CD14-positive monocyte (primary cell): ENCODE measurements around the gene GPC6. TPM values are rescaled to one million over a fixed set of nuclear protein-coding genes. Genes with fewer than 3 reads are reported as not detected.

Experiments used
- DNase-seq, 3 donors: peaks; one replicate each; pipeline ENCODE4 v3.0.0-alpha.2; 2011 to 2022
- H2AFZ ChIP-seq: 2 replicates; pipeline ENCODE4 v1.6.0; 2012; ENCODE audit warnings: mild to moderate bottlenecking, low read depth, low read length, inconsistent platforms; ENCODE audit not compliant: insufficient read depth, poor library complexity, severe bottlenecking
- H3K27ac ChIP-seq, 2 donors: 1 replicate in 1 of 2; 2 replicates in 1 of 2; pipeline ENCODE4 v1.5.1; 2012 to 2013; ENCODE audit warnings: low read length in 2 of 2, control low read depth in 1 of 2, inconsistent platforms in 1 of 2, low read depth in 1 of 2, mild to moderate bottlenecking in 1 of 2
- H3K27me3 ChIP-seq, 2 donors: one replicate each; pipeline versions ENCODE4 v1.6.0 to v1.6.1; 2011 to 2013; ENCODE audit warnings: low read length in 2 of 2; ENCODE audit not compliant: control insufficient read depth in 2 of 2, insufficient read depth in 2 of 2
- H3K36me3 ChIP-seq, 2 donors: replicated peaks in 1 of 2; 1 replicate in 1 of 2; 2 replicates in 1 of 2; pipeline versions ENCODE4 v1.5.1 to v1.6.1; 2012 to 2013; ENCODE audit warnings: low read length in 2 of 2, control low read depth in 1 of 2, inconsistent platforms in 1 of 2, mild to moderate bottlenecking in 1 of 2; ENCODE audit not compliant: insufficient read depth in 2 of 2, control insufficient read depth in 1 of 2
- H3K4me1 ChIP-seq, 2 donors: 1 replicate in 1 of 2; 2 replicates in 1 of 2; pipeline versions ENCODE4 v1.5.1 to v1.6.1; 2012 to 2013; ENCODE audit warnings: low read length in 2 of 2, control low read depth in 1 of 2, inconsistent platforms in 1 of 2, mild to moderate bottlenecking in 1 of 2, moderate library complexity in 1 of 2; ENCODE audit not compliant: insufficient read depth in 2 of 2, control insufficient read depth in 1 of 2
- H3K4me2 ChIP-seq: replicated peaks from 2 replicates; pipeline ENCODE3; 2012; ENCODE audit warnings: low read length, moderate library complexity, mild to moderate bottlenecking; ENCODE audit not compliant: poor library complexity, severe bottlenecking; ENCODE audit errors: extremely low read depth
- H3K4me3 ChIP-seq, 3 experiments: fragments of 200-600 bp in 1 of 3; sonication (generic) in 1 of 3; replicated peaks in 1 of 3; 1 replicate in 2 of 3; 2 replicates in 1 of 3; pipeline ENCODE4 v1.5.1; 2011 to 2013; ENCODE audit warnings: low read length in 3 of 3, mild to moderate bottlenecking in 3 of 3, control low read depth in 2 of 3, low read depth in 2 of 3, inconsistent platforms in 1 of 3, moderate library complexity in 1 of 3
- H3K79me2 ChIP-seq: 2 replicates; pipeline ENCODE4 v1.6.0; 2012; ENCODE audit warnings: mild to moderate bottlenecking, control low read depth, inconsistent platforms, low read length, moderate library complexity; ENCODE audit not compliant: insufficient read depth
- H3K9ac ChIP-seq: 2 replicates; pipeline ENCODE4 v1.6.0; 2017; ENCODE audit warnings: low read length, mild to moderate bottlenecking; ENCODE audit not compliant: insufficient read depth, poor library complexity, severe bottlenecking
- H3K9me3 ChIP-seq, 2 donors: replicated peaks in 1 of 2; 1 replicate in 1 of 2; 2 replicates in 1 of 2; pipeline versions ENCODE4 v1.5.1 to v1.6.1; 2012 to 2013; ENCODE audit warnings: low read length in 2 of 2, control low read depth in 1 of 2; ENCODE audit not compliant: control insufficient read depth in 1 of 2, insufficient read depth in 1 of 2
- H4K20me1 ChIP-seq: 2 replicates; pipeline ENCODE4 v1.6.0; 2012; ENCODE audit warnings: mild to moderate bottlenecking, low read length, control low read depth, moderate library complexity; ENCODE audit not compliant: insufficient read depth
- H3K27ac Mint-ChIP-seq, 7 donors: one replicate each; pipeline ENCODE4 v1.8.0; 2020; ENCODE audit warnings: mild to moderate bottlenecking in 7 of 7, mixed read lengths in 7 of 7, moderate library complexity in 6 of 7, inconsistent platforms in 2 of 7
- H3K27me3 Mint-ChIP-seq, 3 donors: one replicate each; pipeline ENCODE4 v1.8.0; 2021 to 2022; ENCODE audit warnings: low read depth in 3 of 3, mild to moderate bottlenecking in 3 of 3, mixed read lengths in 3 of 3, moderate library complexity in 3 of 3, inconsistent platforms in 1 of 3
- H3K36me3 Mint-ChIP-seq, 2 donors: one replicate each; pipeline ENCODE4 v1.8.0; 2020; ENCODE audit warnings: mixed read lengths in 2 of 2, inconsistent platforms in 1 of 2, mild to moderate bottlenecking in 1 of 2
- H3K4me1 Mint-ChIP-seq: one replicate; pipeline ENCODE4 v1.8.0; 2020; ENCODE audit warnings: mild to moderate bottlenecking, mixed read lengths
- H3K4me3 Mint-ChIP-seq, 2 donors: one replicate each; pipeline ENCODE4 v1.8.0; 2020; ENCODE audit warnings: mild to moderate bottlenecking in 2 of 2, mixed read lengths in 2 of 2, moderate library complexity in 1 of 2
- H3K9me3 Mint-ChIP-seq, 7 donors: one replicate each; pipeline ENCODE4 v1.8.0; 2020 to 2022; ENCODE audit warnings: mixed read lengths in 7 of 7, mild to moderate bottlenecking in 6 of 7, moderate library complexity in 6 of 7, inconsistent platforms in 2 of 7
- CTCF ChIP-seq: fragments of 200-600 bp; IDR thresholded peaks from one replicate; pipeline ENCODE4 v1.8.0; 2022; ENCODE audit warnings: antibody characterized with exemption, mild to moderate bottlenecking
- WGBS: methylation state at CpG from one replicate; pipeline ENCODE4 v1.1.5; 2013; ENCODE audit warnings: missing lambda C conversion rate; ENCODE audit not compliant: insufficient coverage; 5-methylcytosine and 5-hydroxymethylcytosine counted together
- intact Hi-C, 2 donors: fragments of 100-400 bp; cut with micrococcal nuclease; formaldehyde crosslinking; loops; one replicate each; pipeline versions ENCODE4 v1.15.0 to v1.15.1; 2023
- polyA plus RNA-seq, 3 donors: library from polyadenylated mRNA; depleted of rRNA in 1 of 3; unstranded in 2 of 3; stranded (reverse) in 1 of 3; fragments of 300-500 nt in 2 of 3; fragments of >200 nt in 1 of 3; fragmentation: Illumina TruSeq in 2 of 3; gene quantifications; 1 replicate in 2 of 3; 2 replicates in 1 of 3; pipeline ENCODE4 v1.2.3, GENCODE V29; 2012 to 2021

GPC6 gene
- polyA plus RNA-seq, 3 donors = not detected

- H3K27ac Mint-ChIP-seq = no peak overlapping the region
These were observed 1077.1 kb downstream of the GPC6 start for GRCh38 chr13:94303644-94304174.

GRCh38 chr13:94305033-94305432 lies 1078.4 kb downstream of the GPC6 start:
- intact Hi-C loops = no loop called here

More at GRCh38 chr13:94303644-94304174, 1077.1 kb downstream of the GPC6 start:
- H3K36me3 Mint-ChIP-seq = no peaks in the 10 kb centered on the region
- no peaks in the 10 kb centered on the region for H3K4me1 ChIP-seq
- no peak overlapping the region for H3K4me3 Mint-ChIP-seq
- no peaks in the 10 kb centered on the region for H4K20me1 ChIP-seq
- no peak overlapping the region for H2AFZ ChIP-seq
- H3K27me3 ChIP-seq = no peaks in the 10 kb centered on the region
- H3K79me2 ChIP-seq = no peaks in the 10 kb centered on the region
- no peak overlapping the region for H3K4me3 ChIP-seq
- no peak overlapping the region for H3K27ac ChIP-seq
- H3K9ac ChIP-seq = no peak overlapping the region
- H3K4me1 Mint-ChIP-seq = no peaks in the 10 kb centered on the region
- no peak for TF ChIP-seq CTCF
- no peak overlapping the region for H3K4me2 ChIP-seq
- peaks cover 0 to 2% (median 1%) of the 10 kb centered on the region in 3 donors for H3K27me3 Mint-ChIP-seq
- H3K9me3 ChIP-seq = no peaks in the 10 kb centered on the region
- DNase-seq = no peak
- intact Hi-C loops = no loop called here
- WGBS = 58% methylated on average over 3 of the region's 7 CpGs
- peaks cover 0 to 2% (median 1%) of the 10 kb centered on the region in 7 donors for H3K9me3 Mint-ChIP-seq
- H3K36me3 ChIP-seq = no peaks in the 10 kb centered on the region

More at GRCh38 chr13:94305033-94305432, 1078.4 kb downstream of the GPC6 start:
- no CpG with 5 or more reads among the region's 2 CpGs for WGBS
- Mint-ChIP-seq H3K27ac (no peak overlapping the region), H3K4me3 (no peak overlapping the region), H3K36me3 (no peaks in the 10 kb centered on the region), H3K4me1 (no peaks in the 10 kb centered on the region), H3K27me3 (peaks cover 0 to 2% (median 1%) of the 10 kb centered on the region in 3 donors), H3K9me3 (peaks cover 0 to 2% (median 1%) of the 10 kb centered on the region in 7 donors)
- TF ChIP-seq CTCF = no peak
- Histone ChIP-seq H3K9me3 (no peaks in the 10 kb centered on the region), H3K79me2 (no peaks in the 10 kb centered on the region), H2AFZ (no peak overlapping the region), H3K9ac (no peak overlapping the region), H4K20me1 (no peaks in the 10 kb centered on the region), H3K27ac (no peak overlapping the region), H3K4me1 (no peaks in the 10 kb centered on the region), H3K4me3 (no peak overlapping the region), H3K4me2 (no peak overlapping the region), H3K27me3 (no peaks in the 10 kb centered on the region), H3K36me3 (no peaks in the 10 kb centered on the region)
- DNase-seq = no peak
